Measurements from ENCODE around the gene KCNH2.

GRCh38 chr7:150904011-150904909 is 73.9 kb downstream of the KCNH2 start:
- TF ChIP-seq CTCF (conservative IDR thresholded peaks at IDR 0.05; ENCODE audit: low read depth, low read length): no peak
- TF ChIP-seq EZH2 (IDR thresholded peaks at IDR 0.05; ENCODE audit: borderline replicate concordance, low read depth, low read length, poor library complexity, severe bottlenecking): no peak
